Measurements from ENCODE around the gene ASGR1.

- no peak for TF ChIP-seq GLIS3 (CRISPR knock-in tag; IDR thresholded peaks at IDR 0.05)
- TF ChIP-seq ZFP30 (CRISPR knock-in tag; IDR thresholded peaks at IDR 0.05): no peak
- no peak for TF ChIP-seq OSR1 (CRISPR knock-in tag; IDR thresholded peaks at IDR 0.05)
- no peak for TF ChIP-seq CSDC2 (CRISPR knock-in tag; IDR thresholded peaks at IDR 0.05)
- TF ChIP-seq ESRRG (CRISPR knock-in tag; IDR thresholded peaks at IDR 0.05): no peak
- no peak for TF ChIP-seq TSHZ2 (CRISPR knock-in tag; IDR thresholded peaks at IDR 0.05)
These were observed 36.0 kb upstream of the ASGR1 start for GRCh38 chr17:7215136-7215638.
